Mammary epithelial cell (primary cell): ENCODE data around the gene TNS4.

Source experiments
- EZH2 ChIP-seq: IDR thresholded peaks from 2 replicates; pipeline ENCODE4 v1.6.1; 2012; ENCODE audit warnings: low read length, inconsistent platforms, borderline replicate concordance
- TF ChIP-seq, protein P1 (sequence below), 2 donors: IDR thresholded peaks in 1 of 2; conservative IDR thresholded peaks in 1 of 2; 2 replicates each; pipeline ENCODE4 v1.5.1; 2011 to 2012; ENCODE audit warnings: inconsistent platforms in 2 of 2, low read length in 2 of 2, mild to moderate bottlenecking in 2 of 2, control low read depth in 1 of 2, low read depth in 1 of 2; ENCODE audit not compliant: insufficient read depth in 1 of 2; ENCODE audit errors: extremely low read depth in 1 of 2

DNA sequence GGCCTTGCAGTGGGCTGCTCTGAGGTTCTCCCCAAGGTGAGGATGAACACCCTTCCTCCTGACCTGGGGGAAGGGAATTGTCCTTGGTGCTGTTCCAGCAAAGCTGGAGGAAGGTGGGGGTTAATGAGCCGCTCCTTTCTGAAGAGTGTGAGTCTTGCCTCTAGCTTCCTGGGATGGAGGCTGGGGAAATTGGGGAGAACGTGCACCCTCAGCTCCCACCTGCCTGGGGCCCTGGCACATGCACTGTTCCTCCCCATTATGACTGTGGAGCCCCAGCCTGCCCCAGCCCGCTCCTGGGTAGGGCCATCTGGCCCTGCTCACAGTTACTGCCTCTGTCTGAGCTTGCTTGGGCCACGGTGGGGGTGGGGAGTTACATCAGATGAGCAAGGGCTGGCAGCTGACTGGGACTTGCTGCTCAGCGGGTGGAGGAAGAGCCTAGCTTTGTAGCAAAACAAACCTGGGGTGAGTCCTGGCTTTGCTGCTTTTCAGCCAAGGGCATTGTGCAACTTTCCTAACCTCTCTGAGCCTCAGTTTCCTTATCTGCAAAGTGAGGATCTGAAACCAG, 11.1 kb downstream of the TNS4 start:
- TF ChIP-seq, protein P1, sequence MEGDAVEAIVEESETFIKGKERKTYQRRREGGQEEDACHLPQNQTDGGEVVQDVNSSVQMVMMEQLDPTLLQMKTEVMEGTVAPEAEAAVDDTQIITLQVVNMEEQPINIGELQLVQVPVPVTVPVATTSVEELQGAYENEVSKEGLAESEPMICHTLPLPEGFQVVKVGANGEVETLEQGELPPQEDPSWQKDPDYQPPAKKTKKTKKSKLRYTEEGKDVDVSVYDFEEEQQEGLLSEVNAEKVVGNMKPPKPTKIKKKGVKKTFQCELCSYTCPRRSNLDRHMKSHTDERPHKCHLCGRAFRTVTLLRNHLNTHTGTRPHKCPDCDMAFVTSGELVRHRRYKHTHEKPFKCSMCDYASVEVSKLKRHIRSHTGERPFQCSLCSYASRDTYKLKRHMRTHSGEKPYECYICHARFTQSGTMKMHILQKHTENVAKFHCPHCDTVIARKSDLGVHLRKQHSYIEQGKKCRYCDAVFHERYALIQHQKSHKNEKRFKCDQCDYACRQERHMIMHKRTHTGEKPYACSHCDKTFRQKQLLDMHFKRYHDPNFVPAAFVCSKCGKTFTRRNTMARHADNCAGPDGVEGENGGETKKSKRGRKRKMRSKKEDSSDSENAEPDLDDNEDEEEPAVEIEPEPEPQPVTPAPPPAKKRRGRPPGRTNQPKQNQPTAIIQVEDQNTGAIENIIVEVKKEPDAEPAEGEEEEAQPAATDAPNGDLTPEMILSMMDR (conservative IDR thresholded peaks at IDR 0.05 in 1 of 2, IDR thresholded peaks at IDR 0.05 in 1 of 2; ENCODE audit: extremely low read depth in 1 of 2, insufficient read depth in 1 of 2, low read depth in 1 of 2, low read length in 2 of 2) = peak in 1 of 2 donors; percentile 1
- TF ChIP-seq EZH2 = no peak
